HG03575 (cell line): ENCODE measurements around the gene TULP4.
A peak's percentile ranks its signal among the peaks of the same experiment; 100 is the strongest.

ENCODE experiments used
- ATAC-seq: cut with Tn5 transposase; IDR thresholded peaks from one replicate; pipeline ENCODE4 v1.9.1; 2021; ENCODE audit not compliant: unreplicated experiment, insufficient number of reproducible peaks, low FRiP score; ENCODE audit errors: extremely low read depth

TULP4 gene, protein sequence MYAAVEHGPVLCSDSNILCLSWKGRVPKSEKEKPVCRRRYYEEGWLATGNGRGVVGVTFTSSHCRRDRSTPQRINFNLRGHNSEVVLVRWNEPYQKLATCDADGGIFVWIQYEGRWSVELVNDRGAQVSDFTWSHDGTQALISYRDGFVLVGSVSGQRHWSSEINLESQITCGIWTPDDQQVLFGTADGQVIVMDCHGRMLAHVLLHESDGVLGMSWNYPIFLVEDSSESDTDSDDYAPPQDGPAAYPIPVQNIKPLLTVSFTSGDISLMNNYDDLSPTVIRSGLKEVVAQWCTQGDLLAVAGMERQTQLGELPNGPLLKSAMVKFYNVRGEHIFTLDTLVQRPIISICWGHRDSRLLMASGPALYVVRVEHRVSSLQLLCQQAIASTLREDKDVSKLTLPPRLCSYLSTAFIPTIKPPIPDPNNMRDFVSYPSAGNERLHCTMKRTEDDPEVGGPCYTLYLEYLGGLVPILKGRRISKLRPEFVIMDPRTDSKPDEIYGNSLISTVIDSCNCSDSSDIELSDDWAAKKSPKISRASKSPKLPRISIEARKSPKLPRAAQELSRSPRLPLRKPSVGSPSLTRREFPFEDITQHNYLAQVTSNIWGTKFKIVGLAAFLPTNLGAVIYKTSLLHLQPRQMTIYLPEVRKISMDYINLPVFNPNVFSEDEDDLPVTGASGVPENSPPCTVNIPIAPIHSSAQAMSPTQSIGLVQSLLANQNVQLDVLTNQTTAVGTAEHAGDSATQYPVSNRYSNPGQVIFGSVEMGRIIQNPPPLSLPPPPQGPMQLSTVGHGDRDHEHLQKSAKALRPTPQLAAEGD (N-terminal part only)

DNA sequence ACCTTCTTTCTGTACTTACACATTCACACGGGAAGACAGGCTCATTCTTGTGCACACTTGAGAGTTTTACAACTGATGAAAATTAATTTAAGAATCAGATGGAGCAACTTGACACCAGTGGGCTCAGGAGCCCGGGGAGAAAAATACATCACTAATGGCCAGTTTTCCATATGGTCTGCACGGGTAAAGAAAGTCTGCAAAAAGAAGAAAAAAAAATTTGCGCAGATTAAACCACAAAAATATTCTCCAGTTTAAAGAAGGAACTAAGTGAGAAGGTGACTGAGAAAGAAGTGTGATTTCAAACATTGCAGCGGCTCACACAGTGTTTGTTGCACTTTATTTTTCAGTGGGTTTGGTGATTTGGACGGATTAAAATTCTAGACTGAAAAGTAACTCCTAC, at the start of gene TULP4:
TULP4 (plus strand) TSS at position 301 of the 400 bp plus-strand sequence. CDS start 1,552 bp downstream, outside the sequence.
- ATAC-seq = no peak

DNA sequence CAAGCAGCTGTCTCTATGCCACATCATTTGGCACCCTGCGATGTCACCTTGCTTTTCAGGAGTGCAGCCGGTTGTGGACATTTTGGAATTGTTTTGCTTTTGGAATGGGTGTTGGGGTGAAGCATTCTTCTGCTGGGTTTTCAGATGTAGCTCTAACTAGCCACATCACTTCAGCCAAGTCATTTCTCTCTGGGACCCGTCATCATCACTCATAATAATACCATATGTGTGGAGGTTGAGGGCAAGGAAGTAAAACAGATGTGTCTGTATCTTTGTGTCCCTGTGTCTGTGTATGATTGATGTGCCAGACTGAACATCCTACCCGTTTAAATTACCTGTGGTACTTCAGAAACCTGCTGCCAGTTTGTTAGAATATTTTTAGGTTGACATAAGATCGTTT, 49.5 kb upstream of the TULP4 start:
- no peak for ATAC-seq

DNA sequence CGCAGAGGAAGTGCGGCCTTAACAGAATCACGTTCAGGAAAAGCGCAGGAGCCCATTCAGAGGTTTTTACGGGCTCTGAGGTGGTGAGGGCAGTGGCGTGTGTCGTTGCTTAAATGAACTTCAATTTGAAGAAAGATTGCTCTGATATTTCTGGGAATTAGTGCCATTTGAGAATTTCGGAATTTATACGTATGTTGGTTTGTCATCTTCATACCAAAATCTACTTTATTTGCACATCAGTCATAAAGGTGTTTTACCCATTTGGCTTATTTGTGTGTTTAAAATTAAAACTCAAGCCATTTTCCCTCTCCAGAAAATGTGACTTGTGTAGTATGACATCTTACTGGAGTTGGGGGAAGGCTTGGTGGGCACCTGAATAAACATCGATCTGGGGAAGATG, 48.1 kb upstream of the TULP4 start:
- ATAC-seq = no peak

DNA sequence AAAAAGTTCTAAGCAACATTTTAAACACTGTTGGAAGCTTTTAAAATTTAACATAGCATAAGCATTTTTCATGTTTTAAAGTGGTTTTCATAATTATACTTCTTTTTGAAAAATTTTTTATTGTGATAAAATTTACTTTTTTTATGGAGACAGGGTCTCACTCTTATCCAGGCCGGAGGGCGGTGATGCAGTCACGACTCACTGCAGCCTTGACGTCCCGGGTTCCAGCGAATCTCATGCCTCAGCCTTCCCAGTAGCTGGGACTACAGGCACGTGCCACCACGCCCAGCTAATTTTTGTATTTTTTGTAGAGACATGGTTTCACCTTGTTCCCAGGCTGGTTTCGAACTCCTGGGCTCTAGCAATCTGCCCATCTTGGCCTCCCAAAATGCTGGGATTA, 46.1 kb upstream of the TULP4 start:
- no peak for ATAC-seq

DNA sequence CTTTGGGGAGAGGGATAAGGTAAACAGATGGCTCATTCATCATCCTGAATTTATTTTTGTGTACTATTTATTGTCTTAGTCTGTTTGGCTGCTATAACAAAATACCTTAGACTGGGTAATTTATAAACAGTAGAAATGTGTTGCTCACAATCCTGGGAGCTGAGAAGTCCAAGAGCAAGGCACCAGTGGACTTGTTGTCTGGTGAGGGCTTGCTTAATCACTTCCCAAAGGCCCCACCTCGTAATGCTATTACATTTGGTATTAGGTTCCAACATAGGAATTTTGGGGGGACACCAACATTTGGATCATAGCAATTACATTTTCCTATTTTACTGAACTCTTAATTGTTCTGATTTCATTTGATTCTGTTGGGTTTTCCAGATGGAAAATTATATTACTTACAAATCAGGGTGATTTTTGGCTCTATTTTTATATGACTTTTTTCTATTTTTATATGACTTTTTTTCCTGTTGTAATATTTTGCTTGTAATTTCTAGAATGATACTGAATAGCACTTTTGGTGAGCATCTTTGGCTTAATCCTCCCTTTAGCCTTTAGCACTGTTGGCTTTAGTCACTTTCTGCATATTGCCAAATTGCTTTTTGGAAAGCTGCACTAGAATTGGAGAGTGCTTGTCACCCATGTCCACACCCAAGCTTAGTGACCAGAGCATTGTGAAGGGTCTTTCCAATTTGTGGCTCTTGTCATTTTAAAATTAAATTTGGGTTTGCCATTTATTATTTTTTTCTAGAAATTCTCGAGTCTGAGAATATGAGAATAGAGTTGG, 43.7 kb upstream of the TULP4 start:
- ATAC-seq = no peak

DNA sequence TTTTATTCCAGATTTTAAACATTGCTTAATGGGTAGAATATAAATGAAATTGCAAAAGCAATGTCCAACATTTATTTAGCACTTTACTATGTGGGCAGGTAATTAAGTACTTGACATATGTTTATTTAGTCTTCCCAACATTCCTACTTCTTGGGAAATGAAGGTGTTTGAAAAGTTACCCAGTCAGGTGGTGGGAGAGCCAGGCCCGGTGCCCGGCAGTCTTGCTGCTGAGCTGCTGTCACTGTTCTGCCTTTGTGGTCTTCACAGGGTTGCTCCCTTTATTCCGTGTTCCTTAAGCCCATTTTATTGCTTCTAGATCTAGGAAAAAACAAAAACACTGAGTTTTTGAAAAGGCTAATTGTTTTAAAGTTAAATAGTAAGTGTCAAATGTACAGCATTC, 42.6 kb upstream of the TULP4 start:
- no peak for ATAC-seq

DNA sequence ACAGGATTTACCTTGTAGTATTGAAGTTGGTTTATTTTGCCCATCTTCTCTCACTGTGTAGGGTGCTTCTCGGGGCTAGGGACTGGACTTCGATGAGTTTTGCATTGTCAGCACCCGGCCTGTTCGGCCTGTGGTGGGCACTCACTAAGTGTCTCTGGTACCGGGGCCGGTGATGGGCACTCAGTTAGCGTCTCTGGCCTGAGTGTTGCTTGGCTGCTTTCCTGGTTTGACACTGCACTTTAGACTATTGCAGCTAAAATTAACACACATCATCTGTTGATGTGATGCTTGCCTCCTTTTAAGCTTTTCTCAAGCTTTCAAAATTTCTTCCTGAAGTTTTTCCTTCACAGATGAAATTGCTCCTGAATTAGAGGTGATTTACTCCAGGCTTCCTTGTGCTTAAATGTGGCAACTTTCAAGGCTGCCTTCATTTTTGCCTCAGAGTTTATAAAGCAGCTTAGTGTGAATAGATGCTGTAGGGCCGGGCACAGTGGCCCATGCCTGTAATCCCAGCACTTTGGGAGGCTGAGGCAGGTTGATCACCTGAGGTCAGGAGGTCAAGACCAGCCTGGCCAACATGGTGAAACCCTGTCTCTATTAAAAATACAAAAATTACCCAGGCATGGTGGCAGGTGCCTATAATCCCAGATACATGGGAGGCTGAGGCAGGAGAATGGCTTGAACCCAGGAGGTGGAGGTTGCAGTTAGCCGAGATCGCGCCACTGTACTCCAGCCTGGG, 41.7 kb upstream of the TULP4 start:
- no peak for ATAC-seq

DNA sequence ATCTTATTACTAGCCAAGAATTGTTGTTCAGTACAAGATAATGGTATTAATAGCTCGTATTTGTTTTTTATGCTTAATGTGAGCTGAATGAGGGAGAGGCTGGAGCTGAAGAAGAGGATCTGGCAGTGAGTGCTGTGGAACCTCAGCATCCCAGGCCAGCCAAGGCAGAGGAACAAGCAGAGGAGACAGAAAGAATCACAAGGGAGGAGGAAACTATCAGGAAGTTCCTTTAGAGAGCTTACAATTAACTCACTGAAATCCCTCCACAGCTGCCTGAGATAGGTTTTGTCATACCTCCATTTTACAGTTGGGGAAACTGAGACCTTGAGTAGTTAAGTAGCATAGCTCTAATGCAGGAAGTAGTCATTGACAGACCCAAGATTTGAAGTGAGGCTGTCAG, 39.9 kb upstream of the TULP4 start:
- no peak for ATAC-seq

DNA sequence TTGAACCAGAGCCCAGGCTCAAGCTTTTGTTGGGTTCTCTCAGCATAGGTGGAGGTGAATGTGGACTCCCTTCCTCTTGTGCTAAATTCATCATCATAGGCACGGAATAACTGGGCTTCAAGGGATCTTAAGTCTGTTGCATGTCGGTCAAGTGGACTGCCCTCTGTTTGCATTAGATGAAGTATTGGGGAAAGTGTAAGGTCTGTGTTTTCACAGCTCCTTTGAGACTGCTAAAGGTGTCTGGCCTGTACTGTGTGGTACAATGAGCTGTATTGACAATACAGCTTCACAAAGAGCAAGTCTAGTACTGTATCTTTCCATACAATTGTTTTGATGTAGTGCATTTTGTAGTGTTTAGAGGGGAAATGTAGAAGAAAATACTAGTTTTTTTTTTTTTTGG, 34.3 kb upstream of the TULP4 start:
- no peak for ATAC-seq

DNA sequence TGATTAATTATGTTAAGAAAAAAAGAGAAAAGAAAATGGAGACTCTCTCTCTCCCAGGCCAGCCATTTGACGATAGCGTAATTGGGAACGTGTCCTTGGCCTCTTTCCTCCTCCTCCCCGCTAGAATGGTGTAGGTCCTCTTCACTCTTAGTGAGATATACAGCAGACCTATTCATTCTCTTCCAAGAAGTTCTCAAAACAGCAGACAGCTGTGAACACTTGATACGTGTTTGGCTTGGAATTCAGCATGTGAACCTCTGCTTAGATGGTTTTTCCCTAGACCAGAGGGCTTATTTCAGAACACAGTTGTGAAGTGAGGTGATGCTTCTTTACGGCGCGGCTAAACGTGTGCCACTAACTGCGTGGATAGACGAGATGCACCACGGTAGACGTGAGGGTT, 32.6 kb upstream of the TULP4 start:
- no peak for ATAC-seq

DNA sequence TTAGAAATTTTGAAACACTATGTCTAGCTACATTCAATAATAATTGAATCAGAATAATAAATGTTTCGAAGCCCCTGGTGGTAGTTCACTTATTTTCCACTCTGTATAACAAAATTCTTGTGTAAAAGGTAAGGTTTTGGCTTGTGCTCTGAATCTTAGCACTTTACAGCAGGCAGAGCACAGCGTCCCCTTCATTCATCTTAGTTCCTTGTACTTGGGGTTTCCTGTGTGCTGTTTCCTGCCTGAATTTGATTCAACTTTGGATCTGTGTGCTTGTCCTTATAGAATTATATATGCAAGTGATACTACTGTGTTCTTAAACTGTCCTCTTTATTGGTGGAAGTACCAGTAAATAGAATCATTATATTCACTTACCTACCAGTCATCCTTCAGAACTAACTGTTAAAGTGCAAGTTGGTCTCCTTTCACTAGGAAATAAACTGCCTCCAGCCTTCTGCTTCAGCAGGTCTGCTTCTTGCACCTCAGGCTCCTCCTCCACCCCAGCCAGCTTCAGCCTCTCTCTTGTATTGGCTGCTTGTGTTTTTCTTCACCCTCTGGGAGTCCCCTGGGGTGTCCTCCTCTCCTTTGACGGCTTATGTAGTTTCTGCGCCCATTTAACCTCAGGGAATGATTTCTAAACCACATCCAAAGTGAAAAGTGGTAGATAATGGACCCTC, 28.8 kb upstream of the TULP4 start:
- ATAC-seq = no peak

DNA sequence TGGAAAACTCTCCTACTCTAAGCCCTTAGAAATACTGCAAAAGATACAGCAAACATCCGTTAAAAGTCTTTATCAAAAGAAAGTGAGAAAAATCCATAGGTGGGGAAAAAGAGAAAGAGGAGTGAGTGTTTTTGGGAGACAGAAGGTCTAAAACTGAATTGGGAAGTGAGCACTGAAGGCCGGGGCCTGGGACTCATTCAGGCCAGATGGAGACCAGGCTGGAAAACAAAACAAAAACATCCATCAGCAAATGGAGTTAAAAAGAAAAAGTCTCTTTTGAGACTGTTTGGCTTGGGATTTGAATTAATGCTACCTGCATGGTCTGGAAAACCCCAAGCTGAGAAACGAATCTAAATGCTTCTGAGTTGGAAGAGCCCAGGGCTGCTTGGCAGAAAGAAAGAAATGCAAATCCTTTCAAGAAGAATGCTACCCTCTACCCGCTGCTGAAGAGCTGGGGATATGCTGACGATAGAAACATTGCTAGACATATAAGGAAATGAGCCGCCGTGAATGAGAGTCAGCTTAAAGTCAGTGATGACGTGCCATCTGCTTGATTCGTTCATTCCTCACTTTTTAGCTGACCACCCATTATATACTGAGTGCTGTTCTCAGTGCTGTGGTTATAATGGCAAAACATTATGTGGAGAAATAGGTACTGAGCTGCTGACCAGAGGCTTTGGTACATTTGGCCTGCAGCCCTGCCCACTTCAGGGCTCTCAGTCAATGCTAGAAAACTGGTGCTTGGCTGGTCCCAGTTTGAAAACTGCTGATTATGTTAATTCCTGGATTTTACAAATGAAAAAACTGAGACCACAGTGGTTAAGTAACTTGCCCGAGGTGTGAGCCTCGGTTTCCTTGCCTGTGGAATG, 28.0 kb upstream of the TULP4 start:
- ATAC-seq = no peak

DNA sequence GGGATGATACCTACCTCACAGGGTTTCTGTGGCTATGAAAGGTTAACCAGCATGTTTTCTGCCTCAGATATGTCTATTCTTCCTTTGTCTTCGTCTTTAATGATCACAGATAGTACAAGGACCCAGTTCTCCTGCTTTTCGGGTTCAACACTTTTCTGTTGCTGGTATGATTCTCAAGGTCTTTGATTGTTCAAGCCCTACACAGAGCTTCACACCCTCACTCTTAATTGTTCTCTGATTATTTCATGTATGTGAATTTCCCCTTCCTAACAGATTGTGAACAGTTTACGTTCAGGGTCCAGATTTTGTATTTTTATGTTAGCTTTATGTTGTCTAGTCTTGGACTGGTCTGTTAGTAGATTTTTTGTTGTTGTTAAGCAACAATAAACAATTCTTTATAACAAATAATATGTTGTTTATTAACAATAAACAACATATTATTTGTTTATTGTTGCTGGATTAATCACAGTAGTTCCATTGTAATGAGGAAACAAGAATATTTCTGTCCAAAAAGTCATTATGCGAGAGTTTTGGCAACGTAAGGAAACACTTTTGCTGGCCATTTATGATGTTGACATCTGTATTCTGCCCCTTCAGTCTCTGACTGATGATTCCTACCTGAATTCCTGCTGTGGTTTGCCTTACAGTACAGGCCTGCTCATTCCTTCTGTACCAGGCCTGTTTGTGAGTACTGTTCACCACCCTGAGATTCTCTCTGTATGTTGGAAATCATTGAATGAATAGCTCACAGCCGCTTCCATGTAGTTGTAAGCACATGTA, 27.2 kb upstream of the TULP4 start:
- no peak for ATAC-seq

DNA sequence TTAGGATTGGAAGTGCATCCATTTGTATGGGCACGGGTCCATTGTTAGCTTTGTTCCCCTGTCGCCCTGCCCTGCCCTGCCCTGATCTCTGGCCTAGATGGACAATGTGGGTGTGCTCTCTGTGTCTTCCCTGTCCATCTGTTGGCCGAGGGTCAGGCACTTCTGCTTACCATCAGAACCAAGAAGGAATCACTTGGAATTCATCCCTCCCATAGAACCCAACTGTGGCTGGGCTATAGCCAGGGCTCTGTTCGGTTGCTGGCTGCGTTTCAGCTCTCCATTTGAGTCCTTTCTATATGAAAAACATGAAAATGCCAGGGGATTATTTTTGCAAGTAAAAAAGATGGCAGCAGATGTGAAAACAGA, 26.6 kb upstream of the TULP4 start:
- no peak for ATAC-seq

DNA sequence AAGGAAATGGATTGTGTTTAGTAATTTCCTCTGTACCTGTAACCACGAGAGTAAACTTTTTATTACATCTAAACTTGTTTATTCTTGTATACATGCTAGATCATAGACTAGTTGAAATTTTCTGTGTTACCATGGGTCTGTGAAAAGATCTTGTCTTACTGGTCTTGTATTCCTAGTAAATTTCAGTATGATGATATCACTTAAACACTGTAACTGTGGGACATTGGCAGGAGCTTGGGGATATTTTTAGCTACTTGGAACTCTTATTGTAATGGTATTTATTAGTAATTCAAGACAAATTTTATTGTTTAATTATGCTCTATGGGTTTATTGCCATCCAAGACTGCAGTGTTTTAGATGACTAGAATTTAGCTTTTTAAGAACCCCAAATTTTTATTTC, 25.9 kb upstream of the TULP4 start:
- ATAC-seq = no peak

DNA sequence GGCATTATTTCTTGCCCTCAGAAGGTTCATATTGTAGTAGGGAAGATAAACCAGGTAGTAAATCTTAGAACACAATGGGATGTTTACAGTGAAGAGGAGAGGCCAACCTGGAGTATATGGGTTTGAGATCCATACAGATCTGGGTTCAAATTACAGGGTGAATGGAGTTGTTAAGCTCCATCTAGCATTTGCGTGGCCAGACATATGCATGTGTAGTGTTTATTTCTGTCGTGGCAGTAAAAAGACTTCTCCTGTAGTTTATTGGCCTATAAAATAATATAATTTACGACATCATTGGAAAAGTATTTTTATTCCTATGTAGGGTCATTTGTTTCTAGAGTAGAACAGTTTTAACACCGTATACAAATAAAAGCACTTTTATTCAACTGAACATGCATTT, 25.2 kb upstream of the TULP4 start:
- no peak for ATAC-seq

DNA sequence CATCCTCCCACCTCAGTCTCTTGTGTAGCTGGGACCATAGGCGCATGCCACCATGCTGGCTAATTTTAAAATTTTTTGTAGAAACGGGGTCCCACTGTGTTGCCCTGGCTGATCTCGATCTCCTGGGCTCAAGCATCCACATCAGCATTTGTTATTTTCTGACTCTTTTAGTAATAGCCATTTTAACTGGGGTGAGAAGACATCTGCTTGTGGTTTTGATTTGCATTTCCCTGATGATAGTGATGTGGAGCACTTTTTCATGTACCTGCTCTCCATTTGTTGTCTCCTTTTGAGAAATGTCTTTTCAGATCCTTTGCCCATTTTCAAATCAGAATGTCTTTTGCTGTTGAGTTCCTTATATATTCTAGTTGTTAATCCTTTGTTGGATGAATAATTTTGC, 22.2 kb upstream of the TULP4 start:
- ATAC-seq = peak; percentile 40
